Measurements from ENCODE around the gene ARID3A. TPM values are rescaled to one million over a fixed set of nuclear protein-coding genes. Genes with fewer than 3 reads are reported as not detected.

The ARID3A gene
- total and polyA plus RNA-seq, 2 of the 13 experiments (the other 11 are each of a cell fraction or from before 2014, with no cell fraction given): 71.3 to 77.9 TPM

DNA sequence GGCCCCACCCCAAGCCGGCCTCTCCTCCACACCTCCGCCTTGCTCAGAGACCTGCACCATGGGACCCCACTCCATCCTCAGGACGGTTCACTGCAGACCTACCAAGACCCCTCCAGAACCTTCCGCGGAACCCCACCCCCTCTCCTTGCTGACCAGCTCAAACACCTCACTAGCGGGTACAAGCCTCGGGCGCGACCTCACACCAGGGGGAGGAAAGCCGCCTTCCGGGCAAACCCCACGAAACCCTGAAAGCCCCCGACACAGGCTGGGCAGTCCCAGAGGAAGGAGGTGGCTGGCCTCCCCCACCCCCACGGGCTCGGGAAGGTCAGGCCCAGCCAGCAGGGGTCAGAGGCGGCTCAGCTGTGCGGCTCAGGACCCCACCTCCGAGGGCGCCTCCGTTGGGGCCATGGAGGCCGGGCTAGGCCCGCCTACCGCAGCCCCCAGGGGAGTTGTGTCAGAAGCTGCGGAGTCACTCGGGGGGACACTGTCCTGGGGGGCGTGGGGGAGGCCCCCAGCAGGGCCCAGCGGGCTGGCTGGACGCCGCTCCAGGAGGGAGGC is 84.2 kb downstream of the ARID3A start:
- Histone ChIP-seq H4K20me1 (ENCODE audit: insufficient read depth, low read length) (no peaks in the 10 kb centered on the region), H3K4me2 (ENCODE audit: low read depth, low read length) (no peak overlapping the region), H2AFZ (ENCODE audit: low read length) (no peak overlapping the region), H3K27ac (ENCODE audit: extremely low read length, insufficient read depth, low read length) (no peak overlapping the region), H3K27me3 (ENCODE audit: control insufficient read depth in 1 of 2, insufficient read depth in 2 of 2, low read length in 2 of 2) (peaks cover under 1 to 1% of the 10 kb centered on the region in 2 experiments; a peak in 2 of 5 replicates), H3K4me3 (replicated peaks in 1 of 3; ENCODE audit: insufficient read depth in 1 of 3, low read depth in 2 of 3, low read length in 3 of 3) (no peak overlapping the region), H3K9me3 (ENCODE audit: low read length) (no peaks in the 10 kb centered on the region), H3K79me2 (ENCODE audit: insufficient read depth, low read length) (peaks cover 4% of the 10 kb centered on the region), H3K4me1 (ENCODE audit: insufficient read depth, low read length) (no peaks in the 10 kb centered on the region), H3K9ac (ENCODE audit: insufficient read depth, low read depth, low read length) (no peak overlapping the region), H3K36me3 (replicated peaks in 1 of 2; ENCODE audit: control insufficient read depth in 1 of 2, insufficient read depth in 2 of 2, low read length in 2 of 2) (peaks cover 11 to 15% of the 10 kb centered on the region in 2 experiments; a peak in 3 of 5 replicates)
- DNase-seq (ENCODE audit: low spot score) (no peak), FAIRE-seq (no peak), ATAC-seq (no peak)
- TSS peak; percentile 79 for BruUV-seq (replicated peaks)
- in situ Hi-C loops (cut with HindIII; ENCODE audit: extremely low pct_ligation_motif_present, low pct_unique_long_range_greater_than_20kb) (no loop called here), intact Hi-C loops (cut with micrococcal nuclease; ENCODE audit: unreplicated experiment) (no loop called here)
- 98% methylated on average over 19 of the region's 29 CpGs for WGBS (ENCODE audit: low lambda C conversion rate)
- ChIA-PET CTCF (ENCODE audit: low intra/inter-chr PET ratio, low total read pairs) (no interaction called here), POLR2A (no interaction called here)
- TF ChIP-seq POLR2A (IDR thresholded peaks at IDR 0.05; ENCODE audit: insufficient read depth in 1 of 2, low read depth in 2 of 2, low read length in 2 of 2) (0 out of 4 replicates have a peak, but pooled peaks of 1 of the 2 experiments have one; percentile 18), ZKSCAN1 (IDR thresholded peaks at IDR 0.05; ENCODE audit: low read length) (no peak), ZNF333 (CRISPR knock-in tag; IDR thresholded peaks at IDR 0.05; ENCODE audit: borderline replicate concordance) (no peak), GATAD1 (CRISPR knock-in tag; IDR thresholded peaks at IDR 0.05) (no peak), ZNF407 (CRISPR knock-in tag; IDR thresholded peaks at IDR 0.05; ENCODE audit: not compliant biosample characterization) (no peak), ZBTB37 (CRISPR knock-in tag; IDR thresholded peaks at IDR 0.05) (no peak), AGO2 (optimal IDR thresholded peaks at IDR 0.05; ENCODE audit: low read depth, low read length) (peak; percentile 67), ZNF30 (CRISPR knock-in tag; IDR thresholded peaks at IDR 0.05) (no peak), ZNF296 (CRISPR knock-in tag; conservative IDR thresholded peaks at IDR 0.05) (no peak), HMG20B (CRISPR knock-in tag; conservative IDR thresholded peaks at IDR 0.05) (no peak)
- TF ChIP-seq, protein P1, sequence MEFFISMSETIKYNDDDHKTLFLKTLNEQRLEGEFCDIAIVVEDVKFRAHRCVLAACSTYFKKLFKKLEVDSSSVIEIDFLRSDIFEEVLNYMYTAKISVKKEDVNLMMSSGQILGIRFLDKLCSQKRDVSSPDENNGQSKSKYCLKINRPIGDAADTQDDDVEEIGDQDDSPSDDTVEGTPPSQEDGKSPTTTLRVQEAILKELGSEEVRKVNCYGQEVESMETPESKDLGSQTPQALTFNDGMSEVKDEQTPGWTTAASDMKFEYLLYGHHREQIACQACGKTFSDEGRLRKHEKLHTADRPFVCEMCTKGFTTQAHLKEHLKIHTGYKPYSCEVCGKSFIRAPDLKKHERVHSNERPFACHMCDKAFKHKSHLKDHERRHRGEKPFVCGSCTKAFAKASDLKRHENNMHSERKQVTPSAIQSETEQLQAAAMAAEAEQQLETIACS (CRISPR knock-in tag; IDR thresholded peaks at IDR 0.05): no peak
- TF ChIP-seq, protein P2, sequence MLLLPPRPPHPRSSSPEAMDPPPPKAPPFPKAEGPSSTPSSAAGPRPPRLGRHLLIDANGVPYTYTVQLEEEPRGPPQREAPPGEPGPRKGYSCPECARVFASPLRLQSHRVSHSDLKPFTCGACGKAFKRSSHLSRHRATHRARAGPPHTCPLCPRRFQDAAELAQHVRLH (CRISPR knock-in tag; IDR thresholded peaks at IDR 0.05; ENCODE audit: borderline replicate concordance, low read depth): no peak
- TF ChIP-seq, protein P3, sequence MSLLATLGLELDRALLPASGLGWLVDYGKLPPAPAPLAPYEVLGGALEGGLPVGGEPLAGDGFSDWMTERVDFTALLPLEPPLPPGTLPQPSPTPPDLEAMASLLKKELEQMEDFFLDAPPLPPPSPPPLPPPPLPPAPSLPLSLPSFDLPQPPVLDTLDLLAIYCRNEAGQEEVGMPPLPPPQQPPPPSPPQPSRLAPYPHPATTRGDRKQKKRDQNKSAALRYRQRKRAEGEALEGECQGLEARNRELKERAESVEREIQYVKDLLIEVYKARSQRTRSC (CRISPR knock-in tag; IDR thresholded peaks at IDR 0.05; ENCODE audit: low read depth): no peak

All from HepG2 (cell line).